ENCODE data around the gene CARF.

CARF gene

GRCh38 chr2:203030545-203030944, 118.5 kb downstream of the CARF start:
- H3K4me3 ChIP-seq (ENCODE audit: low read depth, low read length), result no peak overlapping the region

GRCh38 chr2:203030991-203031390, 118.9 kb downstream of the CARF start:
- H3K4me3 ChIP-seq (ENCODE audit: low read depth, low read length), result no peak overlapping the region
- no peak for TF ChIP-seq CTCF (IDR thresholded peaks at IDR 0.05; ENCODE audit: low read depth, low read length)

More at GRCh38 chr2:203030545-203030944, 118.5 kb downstream of the CARF start:
- no peak for TF ChIP-seq CTCF (IDR thresholded peaks at IDR 0.05; ENCODE audit: low read depth, low read length)

- TF ChIP-seq CTCF (IDR thresholded peaks at IDR 0.05; ENCODE audit: low read depth, low read length), result no peak
- no peak overlapping the region for H3K4me3 ChIP-seq (ENCODE audit: low read depth, low read length)
Measured at GRCh38 chr2:203033395-203033794, 121.3 kb downstream of the CARF start.

GRCh38 chr2:203035879-203036470, 123.9 kb downstream of the CARF start:
- no peak overlapping the region for H3K4me3 ChIP-seq (ENCODE audit: low read depth, low read length)
- no peak for TF ChIP-seq CTCF (IDR thresholded peaks at IDR 0.05; ENCODE audit: low read depth, low read length)
